GM10266 (cell line): Measurements from ENCODE around the gene CBFA2T3.
"Not testable (repeated sequence)": the region's sequence is repeated elsewhere in the genome, so short reads cannot be mapped to it uniquely, and the experiment has no call there.

ENCODE experiments used
- DNase-seq: peaks from one replicate; pipeline ENCODE4 v3.0.0; 2012; ENCODE audit errors: extremely low spot score
- TF ChIP-seq, protein P1 (sequence below): IDR thresholded peaks from 2 replicates; pipeline ENCODE4 v1.5.1; 2012; ENCODE audit warnings: mild to moderate bottlenecking, low read depth; ENCODE audit not compliant: control insufficient read depth, insufficient read depth; ENCODE audit errors: missing control alignments

The CBFA2T3 gene

GRCh38 chr16:88919936-88920335, 57.1 kb downstream of the CBFA2T3 start:
- no peak for DNase-seq
- TF ChIP-seq, protein P1, sequence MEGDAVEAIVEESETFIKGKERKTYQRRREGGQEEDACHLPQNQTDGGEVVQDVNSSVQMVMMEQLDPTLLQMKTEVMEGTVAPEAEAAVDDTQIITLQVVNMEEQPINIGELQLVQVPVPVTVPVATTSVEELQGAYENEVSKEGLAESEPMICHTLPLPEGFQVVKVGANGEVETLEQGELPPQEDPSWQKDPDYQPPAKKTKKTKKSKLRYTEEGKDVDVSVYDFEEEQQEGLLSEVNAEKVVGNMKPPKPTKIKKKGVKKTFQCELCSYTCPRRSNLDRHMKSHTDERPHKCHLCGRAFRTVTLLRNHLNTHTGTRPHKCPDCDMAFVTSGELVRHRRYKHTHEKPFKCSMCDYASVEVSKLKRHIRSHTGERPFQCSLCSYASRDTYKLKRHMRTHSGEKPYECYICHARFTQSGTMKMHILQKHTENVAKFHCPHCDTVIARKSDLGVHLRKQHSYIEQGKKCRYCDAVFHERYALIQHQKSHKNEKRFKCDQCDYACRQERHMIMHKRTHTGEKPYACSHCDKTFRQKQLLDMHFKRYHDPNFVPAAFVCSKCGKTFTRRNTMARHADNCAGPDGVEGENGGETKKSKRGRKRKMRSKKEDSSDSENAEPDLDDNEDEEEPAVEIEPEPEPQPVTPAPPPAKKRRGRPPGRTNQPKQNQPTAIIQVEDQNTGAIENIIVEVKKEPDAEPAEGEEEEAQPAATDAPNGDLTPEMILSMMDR = no peak

DNA sequence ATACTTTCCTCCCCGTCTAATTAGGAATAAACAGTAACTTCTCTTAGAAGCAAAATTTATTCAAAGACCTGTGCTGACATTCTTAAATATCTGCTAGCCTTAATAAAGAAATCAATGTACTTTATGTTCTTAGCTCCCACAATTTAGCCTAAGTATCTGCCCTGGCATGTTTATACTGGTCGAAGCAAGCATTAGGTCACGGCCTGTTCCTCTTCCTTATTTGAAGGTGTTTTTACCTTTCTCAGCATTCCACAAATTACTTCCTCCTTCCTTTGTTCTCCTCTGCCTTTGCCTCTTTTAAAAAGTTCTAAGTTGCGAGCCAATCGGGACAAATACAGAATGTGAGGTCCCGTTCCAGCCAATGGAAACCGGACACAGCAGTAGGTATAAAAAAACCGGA, 58.1 kb downstream of the CBFA2T3 start:
- DNase-seq = not testable (repeated sequence)

GRCh38 chr16:88917915-88918627, 58.9 kb downstream of the CBFA2T3 start:
- TF ChIP-seq, protein P1 = no peak
- DNase-seq = no peak

DNA sequence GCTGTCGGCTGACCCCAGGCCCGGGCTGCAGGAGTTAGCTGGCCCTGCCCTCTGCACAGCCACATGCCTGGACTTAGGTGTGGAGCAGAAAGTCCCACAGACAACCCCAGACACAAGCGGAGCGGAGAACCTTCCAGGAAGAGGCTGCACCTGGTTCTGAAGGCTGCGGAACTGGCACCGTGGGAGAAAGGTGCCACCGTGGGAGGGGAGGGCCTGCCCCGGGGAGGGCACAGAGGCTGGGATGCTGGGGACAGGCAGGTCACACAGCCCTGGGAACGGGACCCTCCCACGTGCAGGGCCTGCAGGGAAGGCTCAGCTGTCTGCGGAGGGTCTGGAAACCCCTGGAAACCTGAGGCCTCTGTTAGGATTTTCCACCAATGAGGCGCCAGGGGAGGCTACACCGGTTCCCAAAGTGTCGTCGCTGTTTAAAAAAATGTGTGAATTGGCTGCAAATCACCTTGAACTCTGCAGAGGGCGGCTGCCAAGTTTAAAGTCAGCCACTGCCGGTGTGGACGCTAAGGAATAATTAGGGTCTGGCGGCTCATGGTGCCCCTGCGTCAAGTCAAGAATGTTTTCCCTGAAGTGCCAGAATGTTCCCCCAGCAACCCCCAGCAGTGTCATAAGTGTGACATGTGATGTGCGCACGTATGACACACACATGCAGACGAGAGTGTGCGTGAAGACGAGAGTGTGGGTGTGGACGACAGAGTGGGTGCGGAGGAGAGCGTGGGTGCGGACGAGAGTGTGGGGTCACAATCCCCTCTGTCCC, 59.7 kb downstream of the CBFA2T3 start:
- DNase-seq = no peak
- TF ChIP-seq, protein P1 = no peak

- TF ChIP-seq, protein P1 = no peak
These were observed 61.2 kb downstream of the CBFA2T3 start for GRCh38 chr16:88915639-88916327.

DNA sequence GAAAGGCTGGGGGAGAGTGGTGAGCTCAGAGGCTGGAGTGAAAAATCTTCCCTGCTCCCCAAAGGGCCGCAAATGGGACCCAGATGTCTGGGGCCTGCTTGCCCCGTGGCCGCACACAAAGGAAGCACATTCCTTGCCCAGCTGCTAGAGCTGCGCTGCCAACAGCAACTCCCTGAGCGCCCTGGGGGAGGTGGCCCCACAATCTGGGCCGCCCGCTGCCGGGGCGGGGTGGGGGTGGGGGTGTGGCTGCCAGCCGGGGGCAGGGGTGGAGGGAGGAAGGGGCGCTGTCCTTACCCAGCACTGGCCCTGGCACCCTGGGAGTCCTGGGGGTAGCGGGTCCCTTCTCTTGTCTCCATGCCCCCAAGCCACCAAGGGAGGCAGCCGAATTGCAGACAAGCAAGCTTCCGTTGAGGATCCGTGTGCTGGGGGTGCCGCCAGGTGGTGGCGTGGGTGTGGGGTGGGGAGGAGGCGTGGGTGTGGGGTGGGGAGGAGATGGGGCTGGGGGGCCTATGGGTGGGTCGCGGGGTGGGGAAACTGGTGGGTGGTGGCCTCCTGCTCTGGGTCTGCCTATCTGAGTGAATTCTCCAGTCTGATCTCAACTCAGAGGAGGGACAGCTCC, 62.1 kb downstream of the CBFA2T3 start:
- no peak for DNase-seq
- TF ChIP-seq, protein P1 = no peak

More at GRCh38 chr16:88915639-88916327, 61.2 kb downstream of the CBFA2T3 start:
- no peak for DNase-seq

GRCh38 chr16:88913870-88914269, 63.1 kb downstream of the CBFA2T3 start:
- no peak for DNase-seq
- TF ChIP-seq, protein P1 = no peak
